Ishikawa (cell line): ENCODE measurements around the gene CLDN9.

Experiments
- CEBPB ChIP-seq: IDR thresholded peaks from 2 replicates; pipeline ENCODE4 v1.6.1; 2012
- EGR1 ChIP-seq: IDR thresholded peaks from 2 replicates; pipeline ENCODE4 v1.6.1; 2012
- EP300 ChIP-seq: IDR thresholded peaks from 2 replicates; pipeline ENCODE4 v1.6.1; 2012; ENCODE audit warnings: borderline replicate concordance
- RAD21 ChIP-seq: IDR thresholded peaks from 2 replicates; pipeline ENCODE4 v1.6.1; 2012; ENCODE audit warnings: low read depth
- TAF1 ChIP-seq: IDR thresholded peaks from 2 replicates; pipeline ENCODE4 v1.6.1; 2012; ENCODE audit warnings: low read depth, mild to moderate bottlenecking
- TCF12 ChIP-seq: IDR thresholded peaks from 2 replicates; pipeline ENCODE4 v1.6.1; 2012; ENCODE audit warnings: low read depth
- TEAD4 ChIP-seq: IDR thresholded peaks from 2 replicates; pipeline ENCODE4 v1.6.1; 2012
- YY1 ChIP-seq: IDR thresholded peaks from 2 replicates; pipeline ENCODE4 v1.6.1; 2012; ENCODE audit warnings: low read depth
- TF ChIP-seq, protein P1 (sequence below): IDR thresholded peaks from 2 replicates; pipeline ENCODE4 v1.6.1; 2012; ENCODE audit warnings: low read depth, mild to moderate bottlenecking
- TF ChIP-seq, protein P2 (sequence below): IDR thresholded peaks from 2 replicates; pipeline ENCODE4 v1.6.1; 2012
- TF ChIP-seq, protein P3 (sequence below): IDR thresholded peaks from 2 replicates; pipeline ENCODE4 v1.6.1; 2012

DNA sequence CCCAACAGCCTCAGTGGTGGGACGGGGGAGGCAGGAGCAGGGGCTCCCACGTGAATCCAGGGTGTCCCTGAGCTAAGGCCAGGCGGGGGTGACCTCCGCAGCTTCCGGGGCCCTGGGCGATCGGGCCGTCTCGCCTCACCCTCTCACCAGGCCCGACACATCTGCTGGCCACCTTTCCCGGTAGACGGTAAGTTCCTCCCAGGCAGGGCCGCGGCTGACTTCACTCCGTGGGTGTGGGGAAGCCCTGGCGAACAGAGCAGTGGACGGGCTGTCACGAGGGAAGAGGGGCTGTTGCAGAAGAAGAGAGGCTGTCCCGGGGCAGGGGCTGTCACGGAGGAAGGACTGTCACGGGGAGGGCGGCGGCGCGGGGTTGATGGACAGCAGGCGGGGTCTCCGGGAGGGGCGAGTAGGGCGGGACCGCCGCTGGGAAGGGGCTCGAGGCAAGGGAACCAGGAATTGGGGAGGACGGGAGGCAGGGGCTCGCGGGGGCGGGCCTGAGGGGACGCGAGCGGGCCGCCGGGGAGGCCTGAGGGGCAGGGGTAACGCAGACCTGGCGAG, 33.0 kb upstream of the CLDN9 start:
- TF ChIP-seq YY1 (no peak), CEBPB (no peak), EGR1 (no peak), RAD21 (no peak), TCF12 (no peak), EP300 (no peak), TEAD4 (no peak), TAF1 (no peak)
- TF ChIP-seq, protein P1, sequence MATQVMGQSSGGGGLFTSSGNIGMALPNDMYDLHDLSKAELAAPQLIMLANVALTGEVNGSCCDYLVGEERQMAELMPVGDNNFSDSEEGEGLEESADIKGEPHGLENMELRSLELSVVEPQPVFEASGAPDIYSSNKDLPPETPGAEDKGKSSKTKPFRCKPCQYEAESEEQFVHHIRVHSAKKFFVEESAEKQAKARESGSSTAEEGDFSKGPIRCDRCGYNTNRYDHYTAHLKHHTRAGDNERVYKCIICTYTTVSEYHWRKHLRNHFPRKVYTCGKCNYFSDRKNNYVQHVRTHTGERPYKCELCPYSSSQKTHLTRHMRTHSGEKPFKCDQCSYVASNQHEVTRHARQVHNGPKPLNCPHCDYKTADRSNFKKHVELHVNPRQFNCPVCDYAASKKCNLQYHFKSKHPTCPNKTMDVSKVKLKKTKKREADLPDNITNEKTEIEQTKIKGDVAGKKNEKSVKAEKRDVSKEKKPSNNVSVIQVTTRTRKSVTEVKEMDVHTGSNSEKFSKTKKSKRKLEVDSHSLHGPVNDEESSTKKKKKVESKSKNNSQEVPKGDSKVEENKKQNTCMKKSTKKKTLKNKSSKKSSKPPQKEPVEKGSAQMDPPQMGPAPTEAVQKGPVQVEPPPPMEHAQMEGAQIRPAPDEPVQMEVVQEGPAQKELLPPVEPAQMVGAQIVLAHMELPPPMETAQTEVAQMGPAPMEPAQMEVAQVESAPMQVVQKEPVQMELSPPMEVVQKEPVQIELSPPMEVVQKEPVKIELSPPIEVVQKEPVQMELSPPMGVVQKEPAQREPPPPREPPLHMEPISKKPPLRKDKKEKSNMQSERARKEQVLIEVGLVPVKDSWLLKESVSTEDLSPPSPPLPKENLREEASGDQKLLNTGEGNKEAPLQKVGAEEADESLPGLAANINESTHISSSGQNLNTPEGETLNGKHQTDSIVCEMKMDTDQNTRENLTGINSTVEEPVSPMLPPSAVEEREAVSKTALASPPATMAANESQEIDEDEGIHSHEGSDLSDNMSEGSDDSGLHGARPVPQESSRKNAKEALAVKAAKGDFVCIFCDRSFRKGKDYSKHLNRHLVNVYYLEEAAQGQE, result no peak
- TF ChIP-seq, protein P2, sequence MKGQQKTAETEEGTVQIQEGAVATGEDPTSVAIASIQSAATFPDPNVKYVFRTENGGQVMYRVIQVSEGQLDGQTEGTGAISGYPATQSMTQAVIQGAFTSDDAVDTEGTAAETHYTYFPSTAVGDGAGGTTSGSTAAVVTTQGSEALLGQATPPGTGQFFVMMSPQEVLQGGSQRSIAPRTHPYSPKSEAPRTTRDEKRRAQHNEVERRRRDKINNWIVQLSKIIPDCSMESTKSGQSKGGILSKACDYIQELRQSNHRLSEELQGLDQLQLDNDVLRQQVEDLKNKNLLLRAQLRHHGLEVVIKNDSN, result no peak
- TF ChIP-seq, protein P3, sequence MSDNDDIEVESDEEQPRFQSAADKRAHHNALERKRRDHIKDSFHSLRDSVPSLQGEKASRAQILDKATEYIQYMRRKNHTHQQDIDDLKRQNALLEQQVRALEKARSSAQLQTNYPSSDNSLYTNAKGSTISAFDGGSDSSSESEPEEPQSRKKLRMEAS, result no peak
